Measurements from ENCODE around the gene MCEE.
"Not testable (repeated sequence)": the region's sequence is repeated elsewhere in the genome, so short reads cannot be mapped to it uniquely, and the experiment has no call there.

Gene MCEE

DNA sequence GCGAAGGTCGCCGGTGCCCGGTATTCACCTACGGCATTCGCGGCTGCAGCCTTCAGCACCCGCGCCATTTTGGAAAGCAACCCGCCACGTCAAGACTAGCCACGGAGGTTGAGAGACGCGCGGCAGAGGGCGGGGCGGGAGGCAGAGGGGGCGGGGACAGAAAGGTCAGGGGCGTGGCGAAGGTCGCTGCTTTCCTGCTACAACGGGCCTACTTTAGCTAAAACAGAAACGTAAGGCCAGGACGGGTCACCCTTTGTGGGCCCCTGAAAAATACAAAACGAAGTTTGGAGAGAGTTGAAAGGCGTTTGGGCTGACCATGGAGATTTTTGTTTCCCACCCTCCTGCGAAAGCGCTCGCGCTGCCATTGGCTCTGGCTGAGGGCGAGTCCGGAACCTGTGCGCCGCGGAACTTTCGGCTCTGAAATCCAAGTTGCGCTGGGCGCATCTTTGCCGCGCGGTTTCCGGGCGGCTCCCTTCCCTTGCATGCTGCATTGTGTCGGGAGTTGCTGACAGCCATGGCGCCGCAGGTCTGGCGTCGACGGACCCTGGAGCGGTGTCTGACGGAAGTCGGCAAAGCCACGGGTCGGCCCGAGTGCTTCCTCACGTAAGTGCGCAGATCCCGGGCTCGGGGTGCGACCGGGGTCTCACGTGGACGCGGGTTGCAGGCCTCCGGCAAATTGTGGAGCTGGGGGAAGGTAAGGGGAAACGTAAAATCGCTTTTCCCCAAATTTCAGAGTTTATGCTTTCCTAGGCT lies at the start of gene MCEE, which contains the start of gene MPHOSPH10:
MCEE (minus strand) TSS at position 78 of the 753 bp plus-strand sequence; CDS start at position 68, 10 bp downstream.
MPHOSPH10 (plus strand) TSS at position 483 of the 753 bp plus-strand sequence; CDS start at position 515, 32 bp downstream.
- peak; percentile 98 for DNase-seq

DNA sequence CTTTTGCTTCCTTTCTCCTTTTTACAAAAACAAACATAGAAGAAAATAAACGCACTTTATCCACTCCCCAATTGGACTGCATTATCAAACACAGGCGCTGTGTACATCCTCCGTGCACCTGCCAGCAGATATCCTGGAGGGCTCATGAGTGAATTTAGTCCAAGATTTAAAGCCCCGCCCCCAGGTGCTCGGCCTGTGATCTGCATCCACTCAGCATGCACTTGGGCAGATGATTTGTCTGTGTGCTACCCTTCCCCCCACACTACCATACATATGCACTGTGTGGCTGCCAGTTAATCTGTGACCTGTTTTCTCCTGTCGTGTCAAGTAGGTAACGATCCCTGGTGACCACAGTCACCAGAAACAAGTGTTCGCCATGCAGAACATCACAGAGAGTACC lies 48.8 kb upstream of the MCEE start:
- not testable (repeated sequence) for DNase-seq

- no peak for DNase-seq
Observed at GRCh38 chr2:71174207-71174606, 44.2 kb upstream of the MCEE start.

- DNase-seq: no peak
Observed at GRCh38 chr2:71173096-71173495, 43.1 kb upstream of the MCEE start.

GRCh38 chr2:71166812-71167211 lies 36.8 kb upstream of the MCEE start:
- DNase-seq: no peak

GRCh38 chr2:71157124-71157793 lies 27.2 kb upstream of the MCEE start:
- peak; percentile 52 for DNase-seq

- DNase-seq: peak; percentile 31
Observed at GRCh38 chr2:71156573-71156972, 26.5 kb upstream of the MCEE start.

DNA sequence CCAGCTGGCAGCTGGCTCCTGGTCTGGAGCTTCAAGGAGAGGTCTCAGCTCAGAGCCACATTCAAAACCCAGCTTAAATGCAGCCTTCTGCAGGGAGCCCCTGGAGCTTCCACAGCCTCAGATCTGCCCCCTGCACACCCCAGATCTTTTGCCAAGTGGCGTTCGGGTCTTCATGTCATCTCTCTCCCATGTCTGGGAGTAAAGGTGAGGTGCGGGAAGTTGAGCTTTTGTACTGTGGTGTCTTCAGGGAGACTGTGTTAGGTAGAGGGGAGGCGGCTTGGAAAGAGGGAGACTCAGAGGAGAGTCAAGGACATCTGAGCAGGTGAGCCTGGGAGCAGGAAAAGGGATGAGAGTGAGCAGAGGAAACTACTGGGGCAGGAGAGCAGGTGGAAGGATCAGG lies 25.8 kb upstream of the MCEE start:
- DNase-seq: no peak

DNA sequence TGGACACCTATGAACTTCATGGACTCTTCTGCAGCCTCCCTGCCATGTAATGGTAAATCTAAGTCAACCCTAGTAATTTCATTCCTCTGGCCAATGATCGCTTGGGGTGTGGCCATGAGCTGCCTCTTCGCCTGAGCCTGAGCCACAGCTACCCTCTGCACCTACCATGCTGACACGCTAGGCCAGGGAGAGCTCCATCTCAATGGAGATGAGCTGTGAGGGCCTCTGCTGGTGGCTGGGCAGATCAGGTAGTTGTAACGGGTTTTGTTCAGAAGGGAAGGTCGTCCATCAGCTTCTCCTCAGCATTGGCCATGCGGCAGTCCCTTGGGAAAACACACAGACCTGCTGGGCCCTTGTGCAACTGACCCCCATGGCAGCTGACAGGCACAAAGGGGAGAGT lies 24.8 kb upstream of the MCEE start:
- DNase-seq: no peak

GRCh38 chr2:71154279-71154678 lies 24.2 kb upstream of the MCEE start:
- DNase-seq: no peak

- DNase-seq: no peak
Observed at GRCh38 chr2:71153585-71154224, 23.7 kb upstream of the MCEE start.

DNA sequence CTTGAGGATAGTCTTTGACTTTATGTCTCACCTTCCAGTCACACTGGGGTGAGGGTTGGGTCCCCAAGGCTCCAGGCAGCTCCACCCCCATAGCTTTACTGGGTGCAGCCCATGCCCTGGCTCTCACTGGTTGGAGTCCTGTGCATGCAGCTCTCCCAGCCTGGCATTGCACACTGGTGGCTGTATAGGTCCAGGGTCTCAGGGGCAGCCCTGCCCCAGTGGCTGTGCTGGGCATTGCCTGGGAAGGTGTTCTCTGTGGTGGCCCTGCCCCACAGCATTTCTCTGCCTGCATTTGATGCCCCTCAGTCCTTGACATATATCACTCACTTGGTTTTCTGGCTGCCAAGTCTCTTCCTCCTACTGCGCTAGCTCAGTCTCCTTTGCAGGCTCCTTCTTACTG lies 21.6 kb upstream of the MCEE start:
- no peak for DNase-seq

DNA sequence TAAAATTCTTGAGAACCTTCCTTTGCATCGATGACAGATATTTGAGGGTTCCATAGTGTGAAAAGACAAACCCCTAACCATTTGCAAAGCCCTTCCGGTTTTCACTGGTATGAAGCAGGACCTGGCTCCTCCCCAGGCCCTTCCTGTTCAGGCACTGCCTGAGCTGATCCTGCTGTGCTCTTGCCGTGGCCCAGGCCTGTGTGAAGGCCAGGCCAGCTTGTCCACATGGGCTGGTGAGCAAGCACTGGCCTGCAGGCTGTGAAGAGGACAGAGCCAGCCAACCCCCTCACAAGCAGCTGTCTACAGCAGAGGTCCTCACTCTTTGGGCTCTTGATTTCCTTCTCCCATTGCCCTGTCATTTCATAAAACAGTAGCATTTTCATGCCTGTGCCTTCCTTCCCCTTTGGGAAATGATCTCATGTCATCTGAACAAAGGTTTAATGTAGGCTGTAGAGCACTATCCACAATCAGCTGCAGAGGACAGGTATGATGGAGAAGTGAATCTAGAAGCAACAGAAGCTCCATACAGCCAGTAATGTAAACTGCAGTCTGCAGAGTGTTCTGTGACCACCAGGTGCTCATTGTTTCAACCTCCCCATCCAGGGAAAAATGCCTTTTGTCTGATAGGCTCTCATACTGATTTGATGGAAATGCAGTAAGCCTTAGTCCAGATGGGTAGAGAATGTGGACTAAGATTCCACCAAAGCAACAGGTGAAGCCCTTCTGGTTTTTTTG lies 20.2 kb upstream of the MCEE start:
- DNase-seq: no peak

- DNase-seq: no peak
Observed at GRCh38 chr2:71148506-71149063, 18.6 kb upstream of the MCEE start.

DNA sequence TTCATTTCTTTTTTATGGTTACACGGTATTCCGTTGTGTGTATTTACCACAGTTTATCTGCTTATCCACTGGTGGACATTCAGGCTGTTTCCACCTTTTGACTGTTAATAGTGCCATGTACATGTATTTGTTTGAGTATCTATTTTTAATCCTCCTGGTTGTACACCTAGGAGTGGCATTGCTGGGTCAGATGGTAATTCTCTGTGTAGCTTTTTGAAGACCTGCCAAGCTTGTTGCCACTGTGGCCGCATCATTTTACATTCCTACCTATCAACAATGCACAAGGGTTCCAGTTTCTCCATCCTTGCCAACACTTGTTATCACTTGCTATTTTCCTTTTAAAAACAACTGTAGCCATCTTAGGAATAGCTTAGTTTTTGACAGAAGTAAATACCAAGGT lies 13.8 kb upstream of the MCEE start:
- no peak for DNase-seq

DNA sequence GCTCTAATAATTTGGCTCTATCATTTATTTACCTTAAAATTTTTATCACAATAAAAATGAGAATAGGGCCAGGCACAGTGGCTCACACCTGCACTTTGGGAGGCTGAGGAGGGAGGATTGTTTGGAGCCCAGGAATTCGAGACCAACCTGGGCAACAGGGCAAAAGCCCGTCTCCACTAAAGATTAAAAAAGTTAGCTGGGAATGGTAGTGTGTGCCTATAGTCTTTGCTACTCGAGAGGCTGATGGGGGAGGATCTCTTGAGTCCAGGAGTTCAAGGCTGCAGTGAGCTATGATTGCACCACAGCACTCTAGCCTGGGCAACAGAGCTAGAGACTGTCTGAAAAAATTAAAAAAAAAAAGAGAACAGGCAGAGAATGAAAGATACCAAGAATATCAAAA lies 6.1 kb upstream of the MCEE start:
- DNase-seq: no peak

- no peak for DNase-seq
Observed at GRCh38 chr2:71133603-71134002, 3.6 kb upstream of the MCEE start.

- not testable (repeated sequence) for DNase-seq
Observed at GRCh38 chr2:71131387-71132166, 1.5 kb upstream of the MCEE start.

DNA sequence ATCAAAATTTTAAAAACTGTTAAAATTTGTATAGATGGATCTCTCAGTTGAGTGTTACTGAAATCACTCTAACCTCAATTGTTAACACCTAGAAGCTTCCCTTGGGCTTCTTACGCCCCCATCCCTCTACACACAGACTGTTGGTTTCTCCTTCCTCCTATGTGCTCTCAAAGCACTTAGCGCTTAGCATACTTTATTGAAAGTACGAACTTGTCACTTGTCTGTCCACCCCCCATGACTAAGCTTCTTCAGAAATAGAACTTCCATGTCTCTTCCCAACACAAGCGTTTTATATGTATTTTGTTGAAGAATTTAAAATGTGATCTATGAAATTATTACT lies 846 bp upstream of the MCEE start:
- peak; percentile 70 for DNase-seq

- peak; percentile 80 for DNase-seq
Observed at GRCh38 chr2:71129902-71130151, 202 bp downstream of the MCEE start.

DNA sequence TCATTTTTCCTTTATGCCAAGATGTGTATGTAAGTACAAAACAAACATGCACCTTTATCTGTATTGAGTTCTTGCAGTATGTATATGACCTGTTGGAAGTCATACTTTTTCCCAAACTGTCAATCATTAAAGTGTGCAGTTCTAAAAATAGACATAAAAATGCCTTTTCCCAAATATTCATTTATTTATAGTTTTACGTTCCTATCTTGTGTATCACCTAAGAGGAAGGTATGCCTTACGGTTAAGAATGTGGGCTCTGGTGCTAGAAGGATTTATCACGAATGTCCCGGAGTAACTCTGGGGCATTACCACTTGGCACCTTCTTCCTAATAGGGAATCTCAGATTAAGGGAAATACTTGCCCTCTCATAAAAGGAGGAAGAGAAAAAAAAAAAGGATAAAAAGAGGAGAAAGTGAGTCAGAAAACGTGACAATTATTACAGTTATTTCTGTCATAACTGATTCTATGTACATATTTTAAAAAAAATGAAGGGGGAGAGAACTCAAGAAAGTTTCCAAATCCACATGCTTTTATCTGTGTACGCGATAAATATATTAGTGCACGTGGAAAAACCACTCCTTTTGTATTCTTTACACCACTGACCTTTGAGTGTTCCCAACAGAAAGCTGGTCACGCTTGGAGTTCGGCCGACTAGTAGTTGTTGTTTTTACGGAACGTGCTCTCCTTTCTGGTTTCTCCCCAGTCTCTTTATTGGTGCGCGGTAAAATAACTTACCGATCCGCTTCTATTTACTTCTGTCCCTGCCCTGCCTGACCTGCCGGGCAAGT lies 721 bp downstream of the MCEE start:
- DNase-seq: peak; percentile 78

DNA sequence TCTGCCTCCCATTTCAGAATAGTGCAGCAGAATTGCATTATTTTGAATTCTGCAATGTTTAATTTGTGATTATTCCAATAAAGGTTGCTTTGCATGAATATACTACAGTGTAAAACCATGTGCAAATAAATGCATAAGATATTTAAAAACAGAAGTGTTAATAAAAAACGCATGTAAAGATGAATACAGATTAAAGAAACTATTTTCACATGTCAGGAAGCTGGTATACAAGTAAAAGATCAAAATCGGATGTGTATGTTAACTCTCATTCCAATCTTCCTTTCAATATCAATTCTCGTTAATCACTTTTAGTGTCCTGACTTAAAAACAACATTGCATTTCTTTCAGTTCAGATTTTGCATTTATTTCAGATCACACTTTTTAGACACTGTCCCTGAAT lies 3.1 kb downstream of the MCEE start:
- DNase-seq: no peak
